ENCODE data around the gene ENOSF1. TPM values are rescaled to one million over a fixed set of nuclear protein-coding genes. Genes with fewer than 3 reads are reported as not detected.
"Not testable (repeated sequence)": the region's sequence is repeated elsewhere in the genome, so short reads cannot be mapped to it uniquely, and the experiment has no call there.

Gene ENOSF1
- total RNA-seq, 4 donors from 2014 or later = 44.5 to 97.3 (median 74.2) TPM

DNA sequence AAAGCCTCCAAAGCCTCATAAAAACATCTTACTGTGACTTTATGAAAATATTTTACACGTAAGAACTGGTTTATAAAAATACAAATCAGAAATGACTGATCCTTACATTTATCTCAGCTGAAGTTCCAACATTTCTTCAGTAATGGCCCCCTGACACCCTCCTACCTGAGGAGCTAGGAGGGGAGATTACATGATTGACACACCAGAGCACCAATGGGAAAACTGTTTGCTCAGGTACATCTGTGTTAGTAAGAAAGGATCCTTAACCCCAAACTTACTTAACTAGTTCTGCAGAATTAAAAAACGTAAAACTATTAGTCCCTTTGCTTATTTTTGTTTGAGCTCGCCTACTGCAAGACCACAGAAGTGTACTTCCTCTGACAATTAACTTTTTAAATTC is 27.0 kb downstream of the ENOSF1 start:
- Histone ChIP-seq H3K4me3 (no peak overlapping the region), H3K9me3 (no peaks in the 10 kb centered on the region), H3K27me3 (no peaks in the 10 kb centered on the region), H3K36me3 (peaks cover 0 to 15% (median 2%) of the 10 kb centered on the region in 4 donors), H3K27ac (no peak overlapping the region), H3K4me1 (no peaks in the 10 kb centered on the region)
- no peak for DNase-seq
- WGBS, 2 donors (ENCODE audit: low coverage in 1 of 2) = 86 to 92% methylated on average over 3 of the region's 3 CpGs
- TF ChIP-seq EP300 (IDR thresholded peaks at IDR 0.05; ENCODE audit: low read depth) (no peak), POLR2A (IDR thresholded peaks at IDR 0.05) (no peak), CTCF (IDR thresholded peaks at IDR 0.05) (no peak), POLR2AphosphoS5 (IDR thresholded peaks at IDR 0.05) (no peak)
- intact Hi-C loops (cut with DNase I; ENCODE audit: low total_unique reads) (no loop called here), in situ Hi-C loops (cut with MboI; ENCODE audit: low pct_ligation_motif_present in 1 of 4, low pct_unique_long_range_greater_than_20kb in 1 of 4, low sequenced_read_pairs in 3 of 4) (no loop called here)

DNA sequence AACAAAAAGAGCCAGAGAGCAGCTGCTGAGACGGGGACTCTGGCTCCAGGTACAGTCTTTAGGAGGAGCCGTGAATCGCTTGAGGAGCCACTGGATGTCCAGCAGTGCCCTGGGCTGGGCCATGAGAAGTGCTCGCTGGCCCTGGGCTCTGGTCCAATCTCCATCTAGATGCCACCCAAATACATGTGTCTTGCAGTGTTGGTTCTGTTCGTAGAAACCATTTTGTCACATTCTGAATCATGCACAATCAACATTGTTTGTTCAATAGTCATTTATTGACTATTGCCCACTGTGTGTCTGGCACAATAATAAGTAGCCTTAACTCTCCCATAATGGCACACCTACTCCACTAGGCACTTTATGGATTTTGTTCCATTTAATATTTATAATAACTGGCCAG is 28.9 kb downstream of the ENOSF1 start:
- no peak overlapping the region for H3K27ac ChIP-seq
- in situ Hi-C loops (cut with MboI; ENCODE audit: low pct_ligation_motif_present in 1 of 4, low pct_unique_long_range_greater_than_20kb in 1 of 4, low sequenced_read_pairs in 3 of 4) = no loop called here
- no peaks in the 10 kb centered on the region for H3K9me3 ChIP-seq
- no peak for TF ChIP-seq POLR2A (IDR thresholded peaks at IDR 0.05)
- TF ChIP-seq EP300 (IDR thresholded peaks at IDR 0.05; ENCODE audit: low read depth) = no peak
- TF ChIP-seq CTCF (IDR thresholded peaks at IDR 0.05) = no peak
- TF ChIP-seq POLR2AphosphoS5 (IDR thresholded peaks at IDR 0.05) = no peak
- WGBS, 2 donors (ENCODE audit: low coverage in 1 of 2) = 94% methylated on average over 5 of the region's 5 CpGs; no CpG with 5 or more reads in 1 of the 2 donors
- no peak overlapping the region for H3K4me3 ChIP-seq
- no peaks in the 10 kb centered on the region for H3K4me1 ChIP-seq
- intact Hi-C loops (cut with DNase I; ENCODE audit: low total_unique reads) = no loop called here
- DNase-seq = no peak
- no peaks in the 10 kb centered on the region for H3K27me3 ChIP-seq
- H3K36me3 ChIP-seq = peaks cover 0 to 15% (median 2%) of the 10 kb centered on the region in 4 donors

DNA sequence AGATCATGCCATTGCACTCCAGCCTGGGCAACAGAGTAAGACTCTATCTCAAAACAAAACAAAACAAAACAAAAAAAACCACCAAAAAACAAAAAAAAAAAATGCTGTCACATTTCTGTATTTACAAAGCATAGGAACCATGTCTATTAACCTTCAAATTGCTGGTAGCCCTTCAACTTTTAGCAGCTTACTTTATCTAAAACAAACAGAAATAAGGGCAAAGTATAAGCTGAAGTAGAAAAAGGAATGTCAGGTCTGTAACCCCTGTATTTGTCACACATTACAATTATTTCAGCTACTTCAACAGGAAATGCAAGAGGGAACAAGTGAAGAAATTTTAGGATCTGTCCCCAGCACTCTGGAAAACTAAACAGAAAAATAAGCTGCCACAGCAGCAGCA is 29.6 kb downstream of the ENOSF1 start:
- intact Hi-C loops (cut with DNase I; ENCODE audit: low total_unique reads) = no loop called here

GRCh38 chr18:682416-682815 is 30.0 kb downstream of the ENOSF1 start:
- H3K4me3 ChIP-seq; H3K27me3 ChIP-seq; DNase-seq; H3K9me3 ChIP-seq; H3K4me1 ChIP-seq; H3K27ac ChIP-seq; intact Hi-C loops (cut with DNase I; ENCODE audit: low total_unique reads); in situ Hi-C loops (cut with MboI; ENCODE audit: low pct_ligation_motif_present in 1 of 4, low pct_unique_long_range_greater_than_20kb in 1 of 4, low sequenced_read_pairs in 3 of 4): not testable (repeated sequence)
- WGBS, 2 donors (ENCODE audit: low coverage in 1 of 2) = 86 to 92% methylated on average over 9 of the region's 9 CpGs
- H3K36me3 ChIP-seq = peaks cover 0 to 15% (median 2%) of the 10 kb centered on the region in 4 donors

More for the DNA sequence above, 29.6 kb downstream of the ENOSF1 start:
- in situ Hi-C loops (cut with MboI; ENCODE audit: low pct_ligation_motif_present in 1 of 4, low pct_unique_long_range_greater_than_20kb in 1 of 4, low sequenced_read_pairs in 3 of 4) = no loop called here
- H3K4me1 ChIP-seq = no peaks in the 10 kb centered on the region
- H3K27me3 ChIP-seq = no peaks in the 10 kb centered on the region
- TF ChIP-seq POLR2A (IDR thresholded peaks at IDR 0.05) = no peak
- TF ChIP-seq CTCF (IDR thresholded peaks at IDR 0.05) = no peak
- no peak for TF ChIP-seq EP300 (IDR thresholded peaks at IDR 0.05; ENCODE audit: low read depth)
- TF ChIP-seq POLR2AphosphoS5 (IDR thresholded peaks at IDR 0.05) = no peak
- no peak overlapping the region for H3K4me3 ChIP-seq
- H3K36me3 ChIP-seq = peaks cover 0 to 15% (median 2%) of the 10 kb centered on the region in 4 donors
- DNase-seq = no peak
- H3K9me3 ChIP-seq = no peaks in the 10 kb centered on the region
- no peak overlapping the region for H3K27ac ChIP-seq

- in situ Hi-C loops (cut with MboI; ENCODE audit: low pct_ligation_motif_present in 1 of 4, low pct_unique_long_range_greater_than_20kb in 1 of 4, low sequenced_read_pairs in 3 of 4) (no loop called here), intact Hi-C loops (cut with DNase I; ENCODE audit: low total_unique reads) (no loop called here)
- WGBS, 2 donors (ENCODE audit: low coverage in 1 of 2) = 71 to 91% methylated on average over 4 to 5 of the region's 5 CpGs
- Histone ChIP-seq H3K4me1 (no peaks in the 10 kb centered on the region), H3K9me3 (no peaks in the 10 kb centered on the region), H3K27me3 (no peaks in the 10 kb centered on the region), H3K36me3 (peaks cover 0 to 17% (median 3%) of the 10 kb centered on the region in 4 donors), H3K4me3 (no peak overlapping the region), H3K27ac (no peak overlapping the region)
- no peak for TF ChIP-seq EP300 (IDR thresholded peaks at IDR 0.05; ENCODE audit: low read depth)
- TF ChIP-seq CTCF (IDR thresholded peaks at IDR 0.05) = no peak
- no peak for TF ChIP-seq POLR2AphosphoS5 (IDR thresholded peaks at IDR 0.05)
- TF ChIP-seq POLR2A (IDR thresholded peaks at IDR 0.05) = no peak
- DNase-seq = no peak
Observed at GRCh38 chr18:681985-682384, 30.4 kb downstream of the ENOSF1 start.

Data from transverse colon (tissue), 4 donors.